Stimulated activated CD8-positive, alpha-beta memory T cell treated with anti-CD3 and anti-CD28 coated beads, Interleukin-15, amount 100 ng/mL, for 24 hours (primary cell): ENCODE measurements around the gene PARP15.
"Not testable (repeated sequence)": the region's sequence is repeated elsewhere in the genome, so short reads cannot be mapped to it uniquely, and the experiment has no call there.

Experiments
- DNase-seq: peaks from one replicate; pipeline ENCODE4 v3.0.0-alpha.2; 2020; ENCODE audit warnings: low read depth

Gene PARP15

GRCh38 chr3:122577409-122578031 is at the start of gene PARP15:
Gene PARP15, plus strand, starts transcription at chr3:122577650. Its CDS starts 18 bp downstream, at chr3:122577668.
- no peak for DNase-seq

GRCh38 chr3:122530164-122530563 is 47.3 kb upstream of the PARP15 start:
- DNase-seq = no peak

- no peak for DNase-seq
Measured at GRCh38 chr3:122533480-122533879, 44.0 kb upstream of the PARP15 start.

- DNase-seq = no peak
Measured at GRCh38 chr3:122533931-122534334, 43.5 kb upstream of the PARP15 start.

- no peak for DNase-seq
Measured at GRCh38 chr3:122535964-122536631, 41.4 kb upstream of the PARP15 start.

GRCh38 chr3:122536632-122537001 is 40.8 kb upstream of the PARP15 start:
- no peak for DNase-seq

GRCh38 chr3:122538956-122539490 is 38.4 kb upstream of the PARP15 start:
- no peak for DNase-seq

- DNase-seq = no peak
Measured at GRCh38 chr3:122546151-122546550, 31.3 kb upstream of the PARP15 start.

- no peak for DNase-seq
Measured at GRCh38 chr3:122548076-122548475, 29.4 kb upstream of the PARP15 start.

GRCh38 chr3:122548619-122549018 is 28.8 kb upstream of the PARP15 start:
- DNase-seq = no peak

- DNase-seq = no peak
Measured at GRCh38 chr3:122553171-122553570, 24.3 kb upstream of the PARP15 start.

GRCh38 chr3:122555275-122556071 is 22.0 kb upstream of the PARP15 start:
- no peak for DNase-seq

GRCh38 chr3:122557356-122557755 is 20.1 kb upstream of the PARP15 start:
- no peak for DNase-seq

GRCh38 chr3:122558605-122559004 is 18.8 kb upstream of the PARP15 start:
- DNase-seq = no peak

GRCh38 chr3:122559906-122560305 is 17.5 kb upstream of the PARP15 start:
- no peak for DNase-seq

- DNase-seq = no peak
Measured at GRCh38 chr3:122560680-122561079, 16.8 kb upstream of the PARP15 start.

GRCh38 chr3:122562923-122563716 is 14.3 kb upstream of the PARP15 start:
- DNase-seq = no peak

- DNase-seq = no peak
Measured at GRCh38 chr3:122563717-122564025, 13.8 kb upstream of the PARP15 start.

GRCh38 chr3:122564155-122564912 is 13.1 kb upstream of the PARP15 start, which contains the start of the genes DTX3L and PARP9:
Gene DTX3L, plus strand, starts transcription at chr3:122564338. Its CDS starts 89 bp downstream, at chr3:122564427.
Gene PARP9, minus strand, starts transcription at chr3:122564300. Its CDS starts 4,680 bp downstream, at chr3:122559620.
- DNase-seq = peak; percentile 52

- DNase-seq = not testable (repeated sequence)
Measured at GRCh38 chr3:122568131-122568530, 9.3 kb upstream of the PARP15 start.

GRCh38 chr3:122568755-122569154 is 8.7 kb upstream of the PARP15 start:
- DNase-seq = no peak
